PC-9 (cell line): ENCODE data around the gene KRTAP27-1. TPM values are rescaled to one million over a fixed set of nuclear protein-coding genes. Genes with fewer than 3 reads are reported as not detected.

Experiments
- BruUV-seq: library from RNA; stranded (reverse); fragments of 400-500 nt; replicated peaks from 2 replicates; lab custom pipeline; 2021; lab: Mats Ljungman, UMichigan
- CTCF ChIA-PET: fragments of 300-600 bp; sonication (Branson Sonifier 250); formaldehyde crosslinking; loops from one replicate; lab custom pipeline; 2022; ENCODE audit warnings: antibody characterized with exemption; lab: Charles Lee
- POLR2A ChIA-PET: fragments of 300-600 bp; sonication (Branson Sonifier 250); formaldehyde crosslinking; loops from one replicate; lab custom pipeline; 2022; ENCODE audit warnings: antibody characterized with exemption; ENCODE audit not compliant: unreplicated experiment; lab: Charles Lee
- DNase-seq, 2 experiments: peaks; one replicate each; pipeline versions ENCODE4 v3.0.0 to v3.0.0-alpha.2; 2015 to 2022; ENCODE audit warnings: mixed read lengths in 1 of 2
- H2AFZ ChIP-seq: fragments of 200-600 bp; sonication (generic); 2 replicates; pipeline ENCODE4 v1.8.1; 2017; ENCODE audit warnings: antibody characterized with exemption
- H3F3A ChIP-seq: fragments of 200-600 bp; sonication (generic); 2 replicates; pipeline ENCODE4 v1.8.1; 2017; ENCODE audit warnings: antibody characterized with exemption, mild to moderate bottlenecking, low read depth; ENCODE audit not compliant: insufficient read depth
- H3K27ac ChIP-seq: fragments of 200-600 bp; sonication (generic); 2 replicates; pipeline ENCODE4 v1.6.1; 2016; ENCODE audit warnings: mixed run types
- H3K27me3 ChIP-seq: fragments of 200-600 bp; sonication (generic); 2 replicates; pipeline ENCODE4 v1.6.1; 2016; ENCODE audit warnings: low read depth, mixed run types; ENCODE audit not compliant: insufficient read depth
- H3K36me3 ChIP-seq: fragments of 200-600 bp; sonication (generic); 2 replicates; pipeline ENCODE4 v1.6.1; 2016; ENCODE audit warnings: low read depth, mixed run types
- H3K4me1 ChIP-seq: fragments of 200-600 bp; sonication (generic); replicated peaks from 2 replicates; pipeline ENCODE4 v1.6.1; 2016; ENCODE audit warnings: mixed run types; ENCODE audit not compliant: insufficient read depth
- H3K4me2 ChIP-seq: fragments of 200-600 bp; sonication (generic); 2 replicates; pipeline ENCODE4 v1.6.1; 2017; ENCODE audit warnings: mixed run types
- H3K4me3 ChIP-seq: fragments of 200-600 bp; sonication (generic); 2 replicates; pipeline ENCODE4 v1.6.1; 2016; ENCODE audit warnings: mixed run types
- H3K79me2 ChIP-seq: fragments of 200-600 bp; sonication (generic); 2 replicates; pipeline ENCODE4 v1.6.1; 2017; ENCODE audit warnings: low read depth, mixed run types
- H3K9me2 ChIP-seq: fragments of 200-600 bp; sonication (generic); 2 replicates; pipeline ENCODE4 v1.8.1; 2017; ENCODE audit warnings: mild to moderate bottlenecking; ENCODE audit not compliant: insufficient read depth
- H3K9me3 ChIP-seq: fragments of 200-600 bp; sonication (generic); 2 replicates; pipeline ENCODE4 v1.8.1; 2016; ENCODE audit warnings: low read depth; ENCODE audit not compliant: insufficient read depth
- H4K20me1 ChIP-seq: fragments of 200-600 bp; sonication (generic); 2 replicates; pipeline ENCODE4 v1.8.1; 2017; ENCODE audit not compliant: insufficient read depth
- EZH2 ChIP-seq: fragments of 200-600 bp; sonication (generic); IDR thresholded peaks from 2 replicates; pipeline ENCODE4 v1.8.0; 2017; ENCODE audit warnings: antibody characterized with exemption, low read depth
- intact Hi-C: fragments of 100-400 bp; cut with micrococcal nuclease; formaldehyde crosslinking; loops from one replicate; pipeline ENCODE4 v1.10.0; 2022; ENCODE audit not compliant: unreplicated experiment
- total RNA-seq: library from RNA; stranded (reverse); gene quantifications from 2 replicates; pipeline ENCODE4 v1.2.3, GENCODE V29; 2021
- TF ChIP-seq, protein P1 (sequence below): fragments of 200-600 bp; sonication (generic); conservative IDR thresholded peaks from 2 replicates; pipeline ENCODE4 v1.6.1; 2017; ENCODE audit warnings: mixed run types, antibody characterized with exemption, mild to moderate bottlenecking, moderate library complexity

KRTAP27-1 gene
- total RNA-seq, 1 experiment from 2014 or later, result not detected

DNA sequence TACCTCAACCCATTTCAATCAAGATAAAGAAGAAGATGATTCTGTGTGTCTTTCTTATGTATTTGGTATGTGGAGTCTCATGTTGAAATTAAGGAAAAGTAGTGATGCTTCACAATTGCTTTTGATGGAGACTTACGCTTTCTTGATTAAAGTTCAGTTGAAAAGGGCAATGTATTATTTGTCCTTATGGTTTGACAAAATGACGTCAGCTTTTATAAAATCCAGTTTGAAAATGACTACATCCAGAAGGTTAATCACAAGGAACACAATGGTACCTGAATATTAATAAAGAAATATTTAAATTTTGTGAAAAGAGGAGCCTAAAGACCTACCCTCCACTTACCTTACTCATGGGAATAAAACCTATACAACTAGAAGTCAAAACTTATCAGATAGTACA lies 21.8 kb downstream of the KRTAP27-1 start:
- Histone ChIP-seq H3K9me3 (no peaks in the 10 kb centered on the region), H3K79me2 (no peaks in the 10 kb centered on the region), H2AFZ (no peak overlapping the region), H3K27me3 (no peaks in the 10 kb centered on the region), H3K9me2 (no peaks in the 10 kb centered on the region; the same call in 1 of the 2 replicates), H3K4me1 (no peaks in the 10 kb centered on the region), H3F3A (no peaks in the 10 kb centered on the region), H3K4me2 (no peak overlapping the region), H3K4me3 (no peak overlapping the region), H4K20me1 (no peaks in the 10 kb centered on the region), H3K27ac (no peak overlapping the region), H3K36me3 (no peaks in the 10 kb centered on the region)
- intact Hi-C loops, result no loop called here
- POLR2A ChIA-PET, result no interaction called here
- DNase-seq, result no peak
- TF ChIP-seq, protein P1, sequence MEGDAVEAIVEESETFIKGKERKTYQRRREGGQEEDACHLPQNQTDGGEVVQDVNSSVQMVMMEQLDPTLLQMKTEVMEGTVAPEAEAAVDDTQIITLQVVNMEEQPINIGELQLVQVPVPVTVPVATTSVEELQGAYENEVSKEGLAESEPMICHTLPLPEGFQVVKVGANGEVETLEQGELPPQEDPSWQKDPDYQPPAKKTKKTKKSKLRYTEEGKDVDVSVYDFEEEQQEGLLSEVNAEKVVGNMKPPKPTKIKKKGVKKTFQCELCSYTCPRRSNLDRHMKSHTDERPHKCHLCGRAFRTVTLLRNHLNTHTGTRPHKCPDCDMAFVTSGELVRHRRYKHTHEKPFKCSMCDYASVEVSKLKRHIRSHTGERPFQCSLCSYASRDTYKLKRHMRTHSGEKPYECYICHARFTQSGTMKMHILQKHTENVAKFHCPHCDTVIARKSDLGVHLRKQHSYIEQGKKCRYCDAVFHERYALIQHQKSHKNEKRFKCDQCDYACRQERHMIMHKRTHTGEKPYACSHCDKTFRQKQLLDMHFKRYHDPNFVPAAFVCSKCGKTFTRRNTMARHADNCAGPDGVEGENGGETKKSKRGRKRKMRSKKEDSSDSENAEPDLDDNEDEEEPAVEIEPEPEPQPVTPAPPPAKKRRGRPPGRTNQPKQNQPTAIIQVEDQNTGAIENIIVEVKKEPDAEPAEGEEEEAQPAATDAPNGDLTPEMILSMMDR, result no peak
- no peak for TF ChIP-seq EZH2
- CTCF ChIA-PET, result no interaction called here
- no TSS peak for BruUV-seq

DNA sequence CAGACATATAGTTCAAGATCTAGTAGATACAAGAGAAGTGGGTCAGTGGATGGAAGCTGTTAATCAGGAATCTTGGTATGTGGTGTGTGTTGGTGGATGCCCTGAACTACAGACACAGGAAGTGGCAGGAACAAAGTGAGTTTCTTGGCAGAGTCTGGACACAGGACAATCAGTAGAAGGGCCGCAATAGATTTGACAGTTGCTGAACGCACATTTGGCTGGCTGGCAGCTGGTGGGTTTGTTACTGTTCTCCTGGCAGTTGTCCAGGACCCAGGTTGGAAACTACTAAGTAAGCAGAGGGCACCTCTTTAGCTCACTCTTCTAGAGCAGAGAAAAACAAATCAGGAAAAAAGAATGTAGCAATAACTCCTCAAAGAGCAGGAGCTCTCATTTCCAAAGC lies 30.6 kb downstream of the KRTAP27-1 start:
- no TSS peak for BruUV-seq

DNA sequence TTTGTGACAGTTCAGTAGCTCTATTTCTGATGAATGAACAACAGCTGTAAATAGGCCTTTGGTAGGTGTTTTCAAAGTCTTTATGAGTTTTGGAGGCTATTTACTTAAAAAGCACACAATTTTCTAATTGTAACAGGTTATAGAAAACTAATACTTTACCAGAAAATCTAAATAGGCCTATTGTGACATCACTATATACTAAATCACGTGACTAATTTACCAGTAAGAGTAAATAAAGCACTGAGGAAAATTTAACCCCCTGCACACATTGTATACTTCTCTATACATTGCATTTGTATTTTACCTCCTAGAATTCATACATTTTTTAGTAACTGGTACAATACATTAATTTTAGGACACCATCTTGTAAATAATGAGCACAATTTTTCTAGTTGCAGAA lies 32.4 kb downstream of the KRTAP27-1 start:
- TF ChIP-seq, protein P1, result no peak
- no peak for TF ChIP-seq EZH2
- no peaks in the 10 kb centered on the region for H3K79me2 ChIP-seq
- H3K9me3 ChIP-seq, result no peaks in the 10 kb centered on the region
- ChIA-PET POLR2A (no interaction called here), CTCF (no interaction called here)
- no peaks in the 10 kb centered on the region for H4K20me1 ChIP-seq
- H2AFZ ChIP-seq, result no peak overlapping the region
- no peaks in the 10 kb centered on the region for H3K9me2 ChIP-seq
- DNase-seq, result no peak
- H3F3A ChIP-seq, result no peaks in the 10 kb centered on the region
- no peak overlapping the region for H3K4me3 ChIP-seq
- intact Hi-C loops, result no loop called here
- no peak overlapping the region for H3K27ac ChIP-seq
- no peaks in the 10 kb centered on the region for H3K27me3 ChIP-seq
- no peaks in the 10 kb centered on the region for H3K36me3 ChIP-seq
- BruUV-seq, result no TSS peak
- H3K4me1 ChIP-seq, result no peaks in the 10 kb centered on the region
- no peak overlapping the region for H3K4me2 ChIP-seq

More for the DNA sequence above, 30.6 kb downstream of the KRTAP27-1 start:
- H3K4me3 ChIP-seq, result no peak overlapping the region
- no peaks in the 10 kb centered on the region; the same call in 1 of the 2 replicates for H3K9me2 ChIP-seq
- no peaks in the 10 kb centered on the region for H3F3A ChIP-seq
- H3K4me2 ChIP-seq, result no peak overlapping the region
- no peaks in the 10 kb centered on the region for H4K20me1 ChIP-seq
- no peaks in the 10 kb centered on the region for H3K27me3 ChIP-seq
- no peaks in the 10 kb centered on the region for H3K4me1 ChIP-seq
- H2AFZ ChIP-seq, result no peak overlapping the region
- H3K79me2 ChIP-seq, result no peaks in the 10 kb centered on the region
- TF ChIP-seq, protein P1, result no peak
- TF ChIP-seq EZH2, result no peak
- H3K9me3 ChIP-seq, result no peaks in the 10 kb centered on the region
- no peak overlapping the region for H3K27ac ChIP-seq
- ChIA-PET POLR2A (no interaction called here), CTCF (no interaction called here)
- intact Hi-C loops, result no loop called here
- H3K36me3 ChIP-seq, result no peaks in the 10 kb centered on the region
- no peak for DNase-seq
